ENCODE results near the gene POU2AF1.
"Not testable (repeated sequence)": the region's sequence is repeated elsewhere in the genome, so short reads cannot be mapped to it uniquely, and the experiment has no call there.

The POU2AF1 gene

DNA sequence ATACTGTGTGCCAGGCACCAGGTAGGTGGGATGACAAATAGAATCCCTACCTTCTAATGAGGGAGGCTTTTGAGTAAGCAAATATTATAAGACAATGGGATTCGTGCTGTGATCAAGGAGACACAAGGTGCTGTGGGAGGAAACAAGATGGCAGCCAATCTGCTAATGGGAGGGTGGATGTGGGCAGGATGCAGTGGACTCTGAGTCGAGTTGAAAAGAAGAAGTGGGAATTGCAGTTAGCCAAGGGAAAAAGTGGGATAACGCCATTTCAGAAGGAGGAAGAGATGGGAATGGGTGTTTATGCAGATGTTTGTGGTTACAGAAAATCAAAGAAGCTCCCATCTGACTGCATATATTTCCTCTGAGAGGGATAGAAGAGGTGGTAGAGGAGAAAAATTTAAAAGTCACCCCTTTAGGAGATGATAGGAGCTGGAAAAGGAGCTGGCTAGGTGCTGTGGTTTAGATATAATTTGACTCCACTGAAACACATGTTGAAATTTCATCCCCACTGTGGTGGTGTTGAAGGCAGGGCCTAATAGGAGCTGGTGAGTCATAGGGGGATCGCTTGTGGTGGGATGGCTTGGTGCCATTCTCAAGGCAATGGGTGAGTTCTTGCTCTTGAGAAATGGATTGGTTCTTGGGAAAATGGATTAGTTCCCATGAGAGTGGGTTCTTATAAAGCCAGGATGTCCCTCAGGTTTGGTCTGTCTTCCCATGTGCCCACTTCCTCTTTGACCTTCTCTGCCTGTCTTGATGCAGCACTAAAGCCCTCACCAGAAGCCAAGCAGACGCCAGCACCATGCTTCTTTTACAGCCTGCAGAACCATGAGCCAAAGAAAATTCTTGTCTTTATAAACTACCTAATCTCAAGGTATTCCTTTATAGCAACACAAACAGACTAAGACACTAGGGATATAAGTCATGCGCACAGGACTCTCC, 30.0 kb upstream of the POU2AF1 start:
- no peak for DNase-seq

DNA sequence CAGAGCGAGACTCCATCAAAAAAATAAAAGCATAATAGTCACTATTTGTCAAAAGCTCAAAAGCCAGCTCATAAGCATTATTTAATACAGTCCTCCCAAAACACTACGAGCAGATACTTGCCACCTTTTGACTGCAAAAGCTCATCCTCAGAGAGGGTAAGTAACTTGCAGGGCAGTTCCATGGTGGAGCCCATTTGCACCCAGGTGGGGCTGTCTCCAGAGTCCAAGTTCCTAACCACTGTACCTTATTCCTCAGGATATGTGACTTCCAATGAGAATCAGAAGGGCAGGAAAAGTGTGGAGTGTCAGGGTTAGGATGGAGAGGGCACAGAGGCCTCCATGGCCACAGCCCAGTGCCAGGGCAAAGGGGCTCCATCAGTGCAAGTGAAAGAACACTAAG, 28.6 kb upstream of the POU2AF1 start:
- DNase-seq: no peak

GRCh38 chr11:111406589-111406988, 27.5 kb upstream of the POU2AF1 start:
- no peak for DNase-seq

DNA sequence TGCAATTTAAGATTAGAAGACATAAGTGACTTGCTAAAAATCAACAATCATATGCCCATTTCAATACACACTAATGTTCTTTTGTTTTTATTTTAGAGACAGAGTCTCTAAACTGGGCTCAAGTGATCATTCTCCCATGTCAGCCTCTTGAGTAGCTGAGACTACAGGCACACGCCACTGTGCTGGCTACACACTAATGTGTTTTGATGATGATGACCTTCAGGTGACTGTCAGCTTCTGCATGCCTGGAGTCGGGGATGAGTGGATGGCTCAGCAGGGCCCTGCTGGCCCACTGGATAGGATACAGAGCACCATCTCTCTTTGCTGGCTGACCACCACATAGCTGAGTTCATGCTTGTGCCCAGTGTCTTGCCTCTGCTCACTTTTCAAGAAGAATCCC, 27.0 kb upstream of the POU2AF1 start:
- DNase-seq: no peak

GRCh38 chr11:111405551-111405950, 26.5 kb upstream of the POU2AF1 start:
- DNase-seq: no peak

DNA sequence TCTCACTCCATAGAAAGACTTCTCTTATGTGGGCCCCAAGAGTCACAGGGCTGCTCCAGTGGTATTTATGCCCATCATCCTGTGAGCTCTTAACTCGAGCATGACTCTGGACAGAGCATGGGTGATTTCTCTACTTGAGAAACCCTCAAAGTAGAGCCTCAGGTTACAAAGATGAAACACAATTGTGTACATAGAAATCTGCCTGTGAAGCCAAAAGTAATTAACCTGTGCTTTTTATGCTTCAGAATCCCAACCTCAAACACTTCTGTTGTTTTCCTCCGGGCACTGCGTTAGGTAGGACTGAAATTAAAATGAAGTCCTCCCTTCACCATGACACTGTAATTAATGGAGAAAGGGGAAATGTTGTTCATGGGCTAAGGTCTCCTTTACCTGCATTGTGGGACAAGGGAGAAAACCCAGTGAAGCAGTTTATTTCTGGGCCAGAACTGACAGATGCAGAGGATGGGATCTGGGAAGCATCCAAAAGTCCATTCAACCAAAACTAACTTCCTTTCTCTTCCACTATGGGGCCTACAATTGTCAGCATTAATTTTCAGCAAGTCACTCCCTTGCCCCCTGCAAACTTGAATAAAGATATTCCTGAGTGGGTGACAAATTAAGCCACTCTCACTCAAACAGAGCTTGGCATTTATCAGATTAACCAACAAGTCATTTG, 24.1 kb upstream of the POU2AF1 start:
- DNase-seq: no peak

- DNase-seq: no peak
Observed at GRCh38 chr11:111402411-111402810, 23.3 kb upstream of the POU2AF1 start.

- DNase-seq: not testable (repeated sequence)
Observed at GRCh38 chr11:111401957-111402356, 22.9 kb upstream of the POU2AF1 start.

DNA sequence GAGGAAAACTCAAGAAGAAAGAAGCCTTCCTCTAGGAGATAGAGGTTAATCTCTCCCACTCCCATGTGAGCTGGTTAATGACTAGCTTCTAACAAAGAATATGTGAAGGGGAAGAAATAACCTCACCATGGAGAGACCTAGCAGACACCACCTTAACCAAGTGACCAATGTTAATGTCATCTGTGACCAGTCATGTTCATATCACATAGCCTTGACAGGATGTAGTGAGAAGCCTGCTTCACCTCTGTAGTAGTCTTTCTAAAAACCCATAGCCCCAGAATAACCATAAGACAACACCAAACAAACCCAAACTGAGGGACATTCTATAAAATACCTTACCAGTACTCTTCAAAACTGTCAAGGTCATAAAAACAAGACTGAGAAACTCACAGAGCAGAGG, 21.5 kb upstream of the POU2AF1 start:
- DNase-seq: no peak

GRCh38 chr11:111399187-111400031, 20.3 kb upstream of the POU2AF1 start:
- DNase-seq: no peak

GRCh38 chr11:111397034-111397433, 18.0 kb upstream of the POU2AF1 start:
- no peak for DNase-seq

DNA sequence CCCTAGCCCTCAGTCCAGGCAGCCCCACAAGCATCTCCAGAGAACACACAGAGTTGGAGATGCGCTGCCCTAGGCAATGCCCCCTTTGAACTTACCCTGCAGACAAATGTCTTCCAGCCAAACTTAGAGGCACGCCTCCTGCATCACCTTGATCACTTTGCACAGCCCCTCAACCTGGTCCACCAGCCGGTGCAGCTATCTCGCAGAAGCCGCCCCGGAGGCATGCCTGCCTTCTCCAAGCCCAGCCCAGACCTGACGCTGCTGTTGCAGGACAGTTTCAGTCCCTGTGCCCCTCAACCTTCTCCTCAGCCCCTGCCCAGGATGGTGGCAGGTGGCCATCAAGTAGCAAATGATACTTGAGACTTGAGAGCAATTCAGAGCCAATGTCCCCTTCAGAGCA, 16.7 kb upstream of the POU2AF1 start:
- no peak for DNase-seq

DNA sequence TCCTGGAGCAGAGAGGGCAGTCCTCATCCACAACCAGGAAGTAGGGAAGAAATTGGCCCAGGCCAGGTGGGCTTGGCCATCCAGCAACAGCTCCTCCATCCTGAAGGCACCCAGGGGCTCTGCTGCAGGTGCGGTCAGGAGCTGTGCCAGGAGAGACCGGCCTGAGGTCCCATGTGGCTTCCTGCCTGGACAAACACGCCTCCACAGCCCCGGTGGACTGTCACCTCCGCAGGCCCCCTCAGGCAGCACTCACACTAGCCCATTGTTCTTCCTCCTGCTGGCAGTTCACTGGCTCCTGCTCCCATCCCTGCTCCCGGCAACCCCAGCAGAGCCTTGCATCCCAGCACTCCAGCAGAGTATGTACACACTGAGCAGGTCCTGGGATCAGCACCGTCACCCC, 16.0 kb upstream of the POU2AF1 start:
- no peak for DNase-seq

GRCh38 chr11:111394147-111394546, 15.1 kb upstream of the POU2AF1 start:
- DNase-seq: not testable (repeated sequence)

- no peak for DNase-seq
Observed at GRCh38 chr11:111393585-111393984, 14.5 kb upstream of the POU2AF1 start.

DNA sequence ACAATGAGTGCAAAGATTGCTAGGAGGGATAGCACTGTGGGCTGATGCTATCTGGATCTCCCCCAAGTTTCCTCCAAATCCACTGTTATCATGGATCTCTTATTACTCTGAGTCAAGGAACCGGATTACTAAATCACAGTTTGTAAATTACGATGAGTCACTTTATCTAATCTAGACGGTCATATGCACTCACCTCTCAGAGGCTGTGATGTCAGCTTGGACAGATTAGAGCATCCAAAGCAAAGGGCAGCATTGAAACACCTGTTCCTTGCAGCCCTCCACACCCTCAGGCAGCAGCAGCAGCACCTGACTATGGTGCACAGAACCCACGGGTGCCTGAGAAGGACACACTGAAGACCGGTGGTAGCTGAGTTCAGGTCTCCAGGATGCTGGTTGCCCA, 14.0 kb upstream of the POU2AF1 start:
- no peak for DNase-seq

DNA sequence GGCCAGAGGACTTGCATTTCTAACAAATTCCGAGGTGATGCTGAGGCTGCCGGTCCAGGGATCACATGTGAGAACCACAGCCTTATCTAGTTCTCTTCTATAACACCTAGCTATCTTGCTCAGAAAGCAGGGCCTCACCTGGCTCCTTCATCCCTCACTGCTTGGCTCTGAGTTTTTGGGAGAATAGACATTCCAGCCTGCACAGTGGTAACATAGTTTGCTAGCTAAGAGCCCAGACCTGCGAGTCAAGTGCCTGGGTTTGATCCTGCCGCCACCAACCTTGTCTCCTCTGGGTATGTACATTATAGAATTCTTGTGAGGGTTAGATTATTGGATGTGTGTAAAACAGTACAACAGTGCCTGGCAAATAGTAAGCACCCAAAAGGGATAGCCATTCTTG, 13.5 kb upstream of the POU2AF1 start:
- DNase-seq: no peak

DNA sequence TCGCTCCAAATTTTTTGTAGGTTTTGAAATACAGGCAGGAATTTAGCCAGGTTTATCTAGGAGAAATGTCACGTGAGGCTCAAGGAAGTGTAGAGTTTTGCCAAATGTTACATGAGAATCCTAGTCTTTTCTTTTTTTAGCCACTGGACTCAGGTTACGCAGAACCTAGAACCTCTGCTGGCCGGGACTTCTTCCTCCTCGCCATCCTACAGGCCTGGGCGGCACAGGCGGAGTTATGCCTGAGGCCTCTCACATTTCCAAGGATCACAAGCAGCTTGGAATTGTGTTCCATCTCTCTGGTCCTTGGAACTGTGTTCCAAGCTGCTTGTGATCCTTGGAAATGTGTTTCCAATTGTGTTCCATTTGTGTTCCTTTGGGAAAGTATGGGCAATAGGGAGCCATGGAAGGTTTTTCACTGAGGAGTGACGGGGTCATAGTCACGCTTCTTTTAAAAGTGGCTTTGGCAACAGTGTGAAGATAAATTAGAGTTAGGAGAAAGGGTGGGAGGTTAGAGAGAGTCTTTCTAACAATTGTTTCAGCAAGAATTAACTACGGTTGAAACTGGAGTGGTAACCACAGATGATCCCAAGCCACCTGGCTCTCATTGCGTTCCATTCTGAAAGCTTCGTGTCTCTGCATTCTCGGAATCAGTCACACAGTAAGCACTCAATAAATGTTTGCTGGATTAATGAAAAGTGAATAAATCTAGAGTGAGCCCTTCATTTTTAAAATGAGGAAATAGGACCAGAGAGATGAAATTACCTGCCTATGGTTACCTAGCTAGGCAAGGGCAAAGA, 12.5 kb upstream of the POU2AF1 start:
- no peak for DNase-seq

DNA sequence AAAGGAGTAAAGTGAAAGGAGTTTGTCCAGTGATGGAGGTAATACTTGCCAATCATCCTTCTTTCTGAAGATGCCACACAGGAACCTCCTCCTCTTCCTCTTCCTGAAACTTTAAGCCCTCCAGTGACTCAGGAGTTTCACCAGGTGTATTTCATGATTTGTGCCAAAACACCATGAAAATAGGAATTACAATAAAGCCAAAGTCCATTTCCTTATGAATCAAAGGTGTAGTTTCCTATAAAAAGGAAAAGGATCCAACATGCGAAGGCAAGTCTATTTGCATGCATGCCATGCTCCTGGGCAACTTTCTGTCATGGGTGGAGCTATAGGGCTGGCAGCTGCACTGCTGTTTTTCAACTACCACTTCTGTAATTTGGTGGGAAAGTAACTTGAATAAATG, 9.8 kb upstream of the POU2AF1 start:
- no peak for DNase-seq

DNA sequence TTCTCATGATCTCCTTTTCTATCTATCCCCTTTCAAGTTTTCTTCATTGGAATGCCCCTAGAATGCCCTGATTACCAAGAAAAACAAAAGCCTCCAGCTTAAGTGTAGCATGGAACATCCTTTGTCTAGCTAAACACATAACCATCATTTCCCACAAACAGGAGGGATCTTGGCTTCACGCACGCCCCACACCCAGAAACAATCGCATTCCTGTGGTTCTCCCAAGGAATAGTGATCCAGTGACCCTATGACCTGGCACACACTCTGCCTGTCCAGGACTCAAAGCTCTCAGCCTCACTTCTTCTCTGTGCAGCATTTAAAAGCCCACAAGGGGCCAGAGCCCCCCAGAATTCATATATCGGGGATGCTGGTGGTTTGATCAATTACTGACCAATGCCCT, 9.3 kb upstream of the POU2AF1 start:
- DNase-seq: no peak

- DNase-seq: no peak
Observed at GRCh38 chr11:111387363-111387762, 8.3 kb upstream of the POU2AF1 start.

GRCh38 chr11:111386611-111387150, 7.6 kb upstream of the POU2AF1 start:
- no peak for DNase-seq

All from activated naive CD4-positive, alpha-beta T cell treated with anti-CD3 and anti-CD28 coated beads, Interleukin-2, amount 50 U/mL, for 16 hours (primary cell).